OCI-LY1 (cell line): ENCODE data around the gene U2AF1L4.

Experiments
- CTCF ChIP-seq: fragments of 200-600 bp; sonication (generic), shearing (Covaris generic); IDR thresholded peaks from 2 replicates; pipeline ENCODE4 v1.5.1; 2017; ENCODE audit warnings: mild to moderate bottlenecking, antibody characterized with exemption, low read length, moderate library complexity, mixed read lengths
- EZH2 ChIP-seq: fragments of 200-600 bp; sonication (generic), shearing (Covaris generic); IDR thresholded peaks from 2 replicates; pipeline ENCODE4 v1.8.0; 2017; ENCODE audit warnings: borderline replicate concordance, mixed run types, mild to moderate bottlenecking, antibody characterized with exemption, low read length, moderate library complexity, mixed read lengths

- no peak for TF ChIP-seq CTCF
- TF ChIP-seq EZH2 = no peak
Observed at GRCh38 chr19:35734273-35734672, 10.9 kb downstream of the U2AF1L4 start.
